ENCODE data around the gene DUSP12. TPM values are rescaled to one million over a fixed set of nuclear protein-coding genes. Genes with fewer than 3 reads are reported as not detected.

Gene DUSP12
- total RNA-seq, 1 experiment from 2014 or later = 28.0 TPM

DNA sequence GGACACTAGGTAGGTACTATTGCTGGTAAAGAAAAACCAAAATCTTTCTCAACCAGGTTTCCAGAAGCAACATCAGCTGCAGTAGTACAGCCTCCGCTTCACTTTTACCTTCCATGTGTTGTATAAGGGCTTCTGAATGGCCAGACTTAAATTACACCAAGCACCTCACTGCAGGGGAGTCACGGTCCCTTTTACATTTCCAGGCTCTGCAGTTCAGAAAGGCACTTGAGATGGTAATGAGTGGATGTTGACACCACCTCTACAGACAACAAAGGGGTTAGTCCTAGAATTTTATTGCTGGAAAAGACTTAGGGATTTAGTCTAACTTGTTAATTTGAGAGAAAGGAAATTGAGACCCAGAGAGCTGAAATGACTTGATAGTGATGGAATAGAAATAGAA, 12.0 kb upstream of the DUSP12 start:
- no peaks in the 10 kb centered on the region for H3K79me1 ChIP-seq (ENCODE audit: insufficient read depth, low read depth, low read length, poor library complexity, severe bottlenecking)
- TF ChIP-seq, protein P1, sequence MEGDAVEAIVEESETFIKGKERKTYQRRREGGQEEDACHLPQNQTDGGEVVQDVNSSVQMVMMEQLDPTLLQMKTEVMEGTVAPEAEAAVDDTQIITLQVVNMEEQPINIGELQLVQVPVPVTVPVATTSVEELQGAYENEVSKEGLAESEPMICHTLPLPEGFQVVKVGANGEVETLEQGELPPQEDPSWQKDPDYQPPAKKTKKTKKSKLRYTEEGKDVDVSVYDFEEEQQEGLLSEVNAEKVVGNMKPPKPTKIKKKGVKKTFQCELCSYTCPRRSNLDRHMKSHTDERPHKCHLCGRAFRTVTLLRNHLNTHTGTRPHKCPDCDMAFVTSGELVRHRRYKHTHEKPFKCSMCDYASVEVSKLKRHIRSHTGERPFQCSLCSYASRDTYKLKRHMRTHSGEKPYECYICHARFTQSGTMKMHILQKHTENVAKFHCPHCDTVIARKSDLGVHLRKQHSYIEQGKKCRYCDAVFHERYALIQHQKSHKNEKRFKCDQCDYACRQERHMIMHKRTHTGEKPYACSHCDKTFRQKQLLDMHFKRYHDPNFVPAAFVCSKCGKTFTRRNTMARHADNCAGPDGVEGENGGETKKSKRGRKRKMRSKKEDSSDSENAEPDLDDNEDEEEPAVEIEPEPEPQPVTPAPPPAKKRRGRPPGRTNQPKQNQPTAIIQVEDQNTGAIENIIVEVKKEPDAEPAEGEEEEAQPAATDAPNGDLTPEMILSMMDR (conservative IDR thresholded peaks at IDR 0.05) = no peak
- H3K27ac ChIP-seq (ENCODE audit: insufficient read length, low read depth, low read length) = no peak overlapping the region
- no peaks in the 10 kb centered on the region for H3K27me3 ChIP-seq (ENCODE audit: insufficient read depth, low read length)
- H3K56ac ChIP-seq (ENCODE audit: insufficient read length, low read depth, low read length) = no peak overlapping the region
- H3K4me3 Mint-ChIP-seq = no peak overlapping the region
- H3K4me1 ChIP-seq (ENCODE audit: insufficient read depth, low read length) = peaks cover 10% of the 10 kb centered on the region; the same call in 1 of the 2 replicates
- no peak overlapping the region for H3K4me2 ChIP-seq (ENCODE audit: insufficient read depth, insufficient read length, low read length)
- H3K9me3 Mint-ChIP-seq = no peaks in the 10 kb centered on the region
- no peak overlapping the region for H3K27ac Mint-ChIP-seq
- H4K5ac ChIP-seq (ENCODE audit: insufficient read length, low read depth, low read length) = no peak overlapping the region
- no peaks in the 10 kb centered on the region for H3K23me2 ChIP-seq (ENCODE audit: insufficient read length, low read depth, low read length, poor library complexity, severe bottlenecking)
- H3T11ph ChIP-seq (ENCODE audit: low read length) = no peak overlapping the region
- H3K27me3 Mint-ChIP-seq (ENCODE audit: low read depth) = no peaks in the 10 kb centered on the region; the same call in 1 of the 2 replicates
- no peak overlapping the region for H2BK120ac ChIP-seq (ENCODE audit: low read depth, low read length, poor library complexity, severe bottlenecking)
- no peak overlapping the region for H3K9ac ChIP-seq (ENCODE audit: extremely low read depth, insufficient read length, low read length)
- no peak overlapping the region for H2BK5ac ChIP-seq (ENCODE audit: insufficient read length, low read length)
- H2BK20ac ChIP-seq (ENCODE audit: low read depth, low read length, poor library complexity, severe bottlenecking) = no peak overlapping the region
- no peak overlapping the region for H3K4ac ChIP-seq (ENCODE audit: low read depth, low read length)
- DNase-seq = peak; percentile 64
- no peak overlapping the region for H2AK5ac ChIP-seq (ENCODE audit: insufficient read length, low read length)
- WGBS (ENCODE audit: extremely low coverage, insufficient read length, low lambda C conversion rate) = no CpG with 5 or more reads among the region's 2 CpGs
- H3K23ac ChIP-seq (ENCODE audit: insufficient read length, low read depth, low read length) = no peak overlapping the region
- no peaks in the 10 kb centered on the region for H3K9me3 ChIP-seq (ENCODE audit: control insufficient read depth, low read depth, low read length)
- no peak overlapping the region for H3K18ac ChIP-seq (ENCODE audit: insufficient read length, low read depth, low read length)
- H3K79me2 ChIP-seq (ENCODE audit: insufficient read depth, low read length) = no peaks in the 10 kb centered on the region
- peaks cover 22 to 28% of the 10 kb centered on the region in 2 experiments for H3K4me1 Mint-ChIP-seq
- H2AFZ ChIP-seq (ENCODE audit: low read length) = no peak overlapping the region
- no peak overlapping the region for H3K14ac ChIP-seq (ENCODE audit: insufficient read depth, low read length)
- no peak overlapping the region for H4K8ac ChIP-seq (replicated peaks; ENCODE audit: insufficient read length, low read depth, low read length)
- H4K20me1 ChIP-seq (ENCODE audit: control insufficient read depth, insufficient read depth, insufficient read length) = no peaks in the 10 kb centered on the region
- no peaks in the 10 kb centered on the region for H3K36me3 Mint-ChIP-seq (ENCODE audit: insufficient read depth in 1 of 3, low read depth in 3 of 3)
- no peak overlapping the region for H2BK12ac ChIP-seq (ENCODE audit: insufficient read length, low read depth, low read length)
- no peak overlapping the region for H4K91ac ChIP-seq (ENCODE audit: insufficient read length, low read depth, low read length)
- H2BK15ac ChIP-seq (ENCODE audit: low read depth, low read length) = no peak overlapping the region
